Skeletal muscle satellite cell (primary cell): Measurements from ENCODE around the gene NDST3. TPM values are rescaled to one million over a fixed set of nuclear protein-coding genes. Genes with fewer than 3 reads are reported as not detected.
"Not testable (repeated sequence)": the region's sequence is repeated elsewhere in the genome, so short reads cannot be mapped to it uniquely, and the experiment has no call there.

ENCODE experiments used
- H3K27me3 ChIP-seq: 2 replicates; pipeline ENCODE4 v1.7.0; 2013; ENCODE audit warnings: low read length; ENCODE audit not compliant: control insufficient read depth, insufficient read depth
- H3K36me3 ChIP-seq: 2 replicates; pipeline ENCODE4 v1.7.0; 2013; ENCODE audit warnings: mild to moderate bottlenecking, control low read depth, low read length; ENCODE audit not compliant: insufficient read depth
- H3K4me1 ChIP-seq: 2 replicates; pipeline ENCODE4 v1.7.0; 2013; ENCODE audit warnings: low read length; ENCODE audit not compliant: control insufficient read depth, insufficient read depth
- H3K4me2 ChIP-seq: 2 replicates; pipeline ENCODE4 v1.7.0; 2013; ENCODE audit warnings: mild to moderate bottlenecking, low read length
- H3K4me3 ChIP-seq: 2 replicates; pipeline ENCODE4 v1.7.0; 2013; ENCODE audit warnings: low read length
- H3K9ac ChIP-seq: 2 replicates; pipeline ENCODE4 v1.7.0; 2013; ENCODE audit warnings: mild to moderate bottlenecking, low read depth, low read length, moderate library complexity
- H3K9me3 ChIP-seq: replicated peaks from 2 replicates; pipeline ENCODE4 v1.7.0; 2013; ENCODE audit warnings: mild to moderate bottlenecking, control low read depth, low read length
- small RNA-seq: library from RNA; depleted of rRNA; stranded (forward); fragments of <200 nt; gene quantifications from one replicate; pipeline ENCODE3, GENCODE V24; 2012

The NDST3 gene

DNA sequence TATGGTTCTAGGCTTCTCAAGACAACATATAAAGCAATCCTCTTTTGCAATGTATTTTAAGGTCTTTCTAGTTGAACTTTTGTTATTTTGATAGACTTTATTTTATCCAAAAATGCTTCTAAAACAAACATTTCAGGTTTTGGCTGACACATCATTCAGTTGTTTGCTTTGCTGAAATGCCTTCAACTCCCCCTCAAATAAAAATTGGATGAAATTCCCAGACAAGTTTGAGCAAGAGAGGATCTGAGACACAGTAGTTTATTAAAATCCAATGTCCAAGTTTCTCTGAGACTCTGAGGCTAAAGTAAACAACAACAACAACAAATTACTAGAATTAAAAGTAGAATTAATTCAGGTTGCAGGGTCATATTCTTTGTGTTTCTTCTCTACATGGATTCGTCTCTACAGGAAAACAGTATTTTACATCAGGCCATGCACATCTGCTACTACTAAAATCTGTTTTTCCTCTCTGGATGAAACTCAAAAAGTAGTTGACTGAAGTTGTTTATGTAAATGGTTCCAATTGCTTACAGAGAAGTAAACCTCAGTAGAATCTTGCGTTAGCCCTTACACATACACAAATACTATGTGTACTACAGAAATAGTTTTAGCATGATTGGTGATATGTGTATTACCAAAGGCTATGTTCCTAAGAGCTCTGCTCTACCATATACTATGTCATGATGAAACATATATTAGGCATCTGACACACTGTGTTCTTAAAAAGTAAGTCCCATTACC, 253.6 kb downstream of the NDST3 start:
- Histone ChIP-seq H3K9me3 (no peaks in the 10 kb centered on the region), H3K4me1 (peaks cover 54% of the 10 kb centered on the region), H3K4me3 (no peak overlapping the region), H3K36me3 (no peaks in the 10 kb centered on the region), H3K9ac (peak overlapping the region; percentile 17), H3K4me2 (peak overlapping the region; percentile 63), H3K27me3 (no peaks in the 10 kb centered on the region)

DNA sequence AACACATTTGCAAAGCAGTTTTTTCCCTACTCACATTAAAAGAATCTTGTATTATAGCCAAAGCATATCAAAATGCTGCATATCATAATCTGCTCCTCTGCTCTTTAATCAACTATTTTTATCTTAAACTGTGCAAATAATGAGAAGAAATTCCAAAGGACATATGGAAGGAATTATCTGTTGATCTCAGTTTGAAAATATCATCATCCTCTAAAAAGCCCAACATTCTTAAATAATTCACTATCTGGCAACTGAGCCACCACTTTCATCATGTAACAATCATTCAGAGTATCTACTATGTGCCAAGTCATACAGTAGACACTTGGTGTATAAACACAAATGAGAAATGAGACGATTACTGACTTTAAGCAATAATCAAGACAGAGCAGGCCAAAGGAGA, 255.5 kb downstream of the NDST3 start:
- peak overlapping the region; percentile 6 for H3K4me2 ChIP-seq
- H3K36me3 ChIP-seq: no peaks in the 10 kb centered on the region
- H3K4me3 ChIP-seq: no peak overlapping the region
- peak overlapping the region; percentile 29 for H3K9ac ChIP-seq
- H3K27me3 ChIP-seq: no peaks in the 10 kb centered on the region
- H3K4me1 ChIP-seq: peaks cover 50% of the 10 kb centered on the region
- H3K9me3 ChIP-seq: no peaks in the 10 kb centered on the region

DNA sequence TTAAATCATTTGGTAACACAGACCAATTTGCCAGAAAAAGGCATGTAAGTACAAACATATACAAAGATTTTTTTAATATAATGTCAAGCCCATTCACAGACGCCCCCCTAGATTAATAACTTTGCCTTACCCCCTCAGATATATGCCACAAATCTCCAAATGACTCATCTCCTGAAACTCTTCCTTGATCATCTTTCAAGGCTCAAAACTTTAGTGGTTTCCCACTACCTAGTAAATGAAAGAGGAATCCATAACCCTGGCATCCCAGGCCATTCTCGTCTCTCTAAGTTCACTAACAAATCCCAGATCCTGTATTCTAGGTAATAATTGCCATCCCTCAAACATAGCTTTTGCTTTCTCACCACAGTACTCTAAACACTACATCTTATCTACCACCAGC, 256.7 kb downstream of the NDST3 start:
- Histone ChIP-seq H3K9ac (no peak overlapping the region), H3K4me3 (no peak overlapping the region), H3K4me2 (no peak overlapping the region), H3K36me3 (no peaks in the 10 kb centered on the region), H3K9me3 (no peaks in the 10 kb centered on the region), H3K4me1 (peaks cover 50% of the 10 kb centered on the region), H3K27me3 (no peaks in the 10 kb centered on the region)

DNA sequence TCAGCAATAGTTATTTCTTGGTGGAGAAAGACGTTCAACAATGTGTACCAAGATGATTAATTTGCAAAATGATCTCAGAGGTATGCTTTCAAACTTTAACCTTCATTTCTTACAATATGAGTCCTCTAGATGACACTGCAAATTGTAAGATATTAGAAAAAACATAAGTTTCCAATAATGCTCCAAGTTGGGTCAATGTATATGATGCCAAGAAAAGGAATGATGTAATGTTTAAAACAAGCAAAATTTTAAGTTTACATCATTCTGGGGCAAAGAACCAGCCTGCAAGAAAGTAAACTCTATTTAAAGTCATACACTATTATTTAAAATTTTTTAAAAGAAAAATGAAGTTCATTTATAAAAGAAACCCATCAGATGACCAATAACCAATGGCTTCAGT, 262.4 kb downstream of the NDST3 start:
- Histone ChIP-seq H3K27me3 (no peaks in the 10 kb centered on the region), H3K9me3 (no peaks in the 10 kb centered on the region), H3K4me3 (no peak overlapping the region), H3K4me1 (no peaks in the 10 kb centered on the region), H3K4me2 (no peak overlapping the region), H3K9ac (no peak overlapping the region), H3K36me3 (no peaks in the 10 kb centered on the region)

DNA sequence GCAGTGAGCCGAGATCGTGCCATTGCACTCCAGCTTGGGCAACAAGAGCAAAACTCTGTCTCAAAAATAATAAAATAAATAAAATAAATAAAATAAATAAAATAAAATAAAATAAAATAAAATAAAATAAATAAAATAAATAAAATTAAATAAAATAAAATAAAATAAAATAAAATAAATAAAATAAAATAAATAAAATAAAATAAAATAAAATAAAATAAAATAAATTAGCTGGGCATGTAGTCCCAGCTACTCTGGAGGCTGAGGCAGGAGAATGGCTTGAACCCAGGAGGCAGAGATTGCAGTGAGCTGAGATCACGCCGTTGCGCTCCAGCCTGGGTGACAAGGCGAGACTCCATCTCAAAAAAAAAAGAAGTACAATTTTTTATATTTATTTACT, 265.3 kb downstream of the NDST3 start:
- H3K27me3 ChIP-seq, H3K9me3 ChIP-seq, H3K36me3 ChIP-seq, H3K4me2 ChIP-seq, H3K9ac ChIP-seq, H3K4me3 ChIP-seq, H3K4me1 ChIP-seq: not testable (repeated sequence)

DNA sequence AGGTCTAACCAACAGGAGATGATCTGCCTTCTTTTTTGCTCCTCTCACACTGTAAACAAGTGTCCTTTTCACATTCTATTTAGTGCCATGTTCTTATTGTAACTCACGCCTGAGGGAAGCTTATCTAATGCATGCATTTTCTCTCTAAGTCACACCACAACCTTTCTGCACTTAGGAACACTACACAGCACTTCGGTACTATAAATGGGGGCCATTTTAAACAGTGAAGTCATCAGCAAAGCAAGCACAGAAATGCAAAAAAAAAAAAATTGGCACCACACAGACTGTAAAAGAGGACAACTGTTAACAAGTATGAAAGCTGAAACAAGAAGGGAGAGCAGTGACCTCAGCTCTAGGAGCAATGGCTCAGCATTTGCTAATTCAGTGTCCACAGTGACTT, 273.4 kb downstream of the NDST3 start:
- Histone ChIP-seq H3K36me3 (peaks cover 2% of the 10 kb centered on the region), H3K4me3 (no peak overlapping the region), H3K9ac (no peak overlapping the region), H3K9me3 (no peaks in the 10 kb centered on the region), H3K27me3 (no peaks in the 10 kb centered on the region), H3K4me2 (no peak overlapping the region), H3K4me1 (no peaks in the 10 kb centered on the region)

Small RNA genes lying within 50 kb of the gene (small RNA-seq; reads per million reads assigned to genes)
- not detected for gene SNORA24
